Measurements from ENCODE around the gene CCDC127.

- TF ChIP-seq CTCF (IDR thresholded peaks at IDR 0.05; ENCODE audit: insufficient read depth, low read depth, low read length) (no peak), EZH2 (IDR thresholded peaks at IDR 0.05; ENCODE audit: insufficient read depth, low read length) (no peak)
These were observed 43.0 kb downstream of the CCDC127 start for GRCh38 chr5:174876-175465.
